Renal cortical epithelial cell (primary cell): Measurements from ENCODE around the gene APOF. TPM values are rescaled to one million over a fixed set of nuclear protein-coding genes. Genes with fewer than 3 reads are reported as not detected.
A peak's percentile ranks its signal among the peaks of the same experiment; 100 is the strongest.
"Not testable (repeated sequence)": the region's sequence is repeated elsewhere in the genome, so short reads cannot be mapped to it uniquely, and the experiment has no call there.

Experiments used
- DNase-seq: peaks from one replicate; pipeline ENCODE4 v3.0.0-alpha.2; 2011; ENCODE audit warnings: low read depth
- total RNA-seq: library from RNA; depleted of rRNA; stranded (reverse); fragments of >200 nt; gene quantifications from 2 replicates; pipeline ENCODE4 v1.2.3, GENCODE V29; 2014

APOF gene
- total RNA-seq, 1 donor from 2014 or later, result not detected

DNA sequence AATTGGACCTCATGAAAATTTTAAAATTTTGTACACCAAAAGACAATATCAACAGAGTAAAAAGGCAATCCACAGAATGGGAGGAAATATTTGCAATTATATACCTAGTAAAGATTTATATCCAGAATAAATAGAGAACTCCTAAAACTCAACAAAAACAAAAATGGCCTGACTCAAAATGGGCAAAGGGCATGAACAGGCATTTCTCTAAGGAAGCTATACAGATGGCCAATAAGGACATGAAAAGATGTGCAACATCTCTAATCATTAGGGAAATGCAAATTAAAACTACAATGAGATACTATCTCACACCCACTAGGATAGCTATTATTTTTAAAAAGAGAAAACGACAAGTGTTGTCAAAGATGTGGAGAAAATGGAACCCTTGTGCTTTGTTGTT lies 10.9 kb upstream of the APOF start:
- no peak for DNase-seq

DNA sequence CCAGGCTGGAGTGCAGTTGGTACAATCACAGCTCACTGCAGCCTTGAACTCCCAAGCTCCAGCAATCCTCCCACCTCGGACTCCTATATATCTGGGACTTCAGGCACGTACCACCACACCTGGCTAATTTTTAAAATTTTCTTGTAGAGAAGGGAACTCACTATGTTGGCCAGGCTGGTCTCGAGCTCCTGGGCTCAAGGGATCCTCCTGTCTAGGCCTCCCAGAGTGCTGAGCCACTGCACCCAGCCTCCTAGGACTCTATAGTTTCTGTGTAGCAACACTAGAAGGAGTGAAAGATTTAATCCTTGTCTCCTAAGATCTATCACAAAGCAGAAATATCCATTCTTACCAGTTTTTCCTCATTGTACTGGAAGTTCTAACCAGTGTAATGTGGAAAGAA lies 4.3 kb upstream of the APOF start:
- DNase-seq, result no peak

DNA sequence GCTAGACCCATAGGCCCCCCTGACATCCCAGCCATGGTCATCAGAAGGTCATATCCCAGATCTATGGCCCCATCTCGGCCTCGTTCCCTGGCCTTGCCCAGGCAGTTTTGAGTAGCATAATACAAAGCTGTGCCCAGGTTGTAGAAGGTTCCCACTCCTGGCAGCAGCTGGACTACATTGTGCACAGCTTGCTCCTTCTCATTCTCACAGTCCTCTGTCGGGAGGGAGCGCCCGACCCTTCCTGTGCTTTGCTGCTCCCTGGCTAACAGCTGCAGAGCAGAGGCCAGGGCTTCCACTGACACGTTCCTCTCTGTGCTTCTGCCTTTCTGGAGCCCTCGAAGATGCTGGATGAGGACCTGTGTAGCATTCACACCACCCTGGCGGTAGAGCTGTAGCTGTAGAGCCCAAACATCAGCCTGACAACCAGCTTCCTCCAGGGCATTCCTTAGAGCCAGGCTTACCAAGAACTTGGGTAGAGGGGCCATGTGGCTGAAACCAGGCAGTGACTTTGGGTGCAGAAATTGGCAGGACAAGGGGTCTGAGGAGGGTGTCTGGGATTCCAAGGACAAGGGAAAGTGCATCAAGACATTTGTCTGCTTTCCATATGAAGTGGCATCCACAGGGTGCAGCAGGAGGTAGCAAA lies 1.0 kb downstream of the APOF start:
- DNase-seq, result no peak

DNA sequence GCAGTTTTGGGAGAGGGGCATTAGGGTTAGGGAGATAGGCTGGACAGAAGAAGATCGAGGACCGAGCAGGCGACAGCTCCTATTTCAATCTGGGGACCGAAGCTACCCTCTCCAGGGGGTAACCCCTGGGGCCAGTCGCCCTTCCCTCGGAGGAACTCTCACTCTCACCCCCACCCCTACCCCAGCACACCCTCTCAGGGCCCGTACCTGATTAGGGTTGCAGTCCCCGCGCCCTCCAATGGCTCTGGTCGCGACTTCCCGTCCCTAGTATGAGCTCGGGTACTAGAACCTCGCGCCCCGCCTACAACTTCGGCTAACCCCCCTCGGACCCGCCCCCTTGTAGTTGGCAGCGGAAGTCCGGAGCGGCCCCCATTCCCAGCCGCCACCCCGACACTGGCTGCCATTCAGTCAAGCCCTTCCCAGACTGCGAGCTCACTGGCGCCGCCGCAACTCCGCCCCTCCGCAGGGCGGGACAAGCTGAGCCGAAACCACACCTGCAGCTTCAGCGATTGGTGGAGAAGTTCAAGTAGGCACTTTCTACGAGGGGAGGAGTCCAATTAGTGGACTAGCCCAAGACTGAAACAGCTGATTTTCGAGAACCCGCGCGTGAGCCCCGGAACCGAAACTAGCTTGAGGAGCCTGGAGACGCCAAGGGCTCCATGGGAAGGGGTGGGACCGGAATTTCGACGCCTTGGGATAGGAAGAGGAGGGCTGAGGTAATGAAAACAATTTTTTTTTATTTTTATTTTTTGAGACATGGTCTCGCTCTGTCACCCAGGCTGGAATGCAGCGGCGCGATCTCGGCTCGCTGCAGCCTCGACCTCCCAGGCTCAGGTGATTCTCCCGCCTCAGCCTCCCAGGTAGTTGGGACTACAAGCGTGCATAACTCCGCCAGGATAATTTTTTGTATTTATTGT lies 2.5 kb downstream of the APOF start, which contains the start of gene STAT2:
Gene STAT2, minus strand, starts transcription at position 257 of the 917 bp plus-strand sequence. CDS start 3,536 bp downstream, outside the sequence.
- DNase-seq, result peak; percentile 100

DNA sequence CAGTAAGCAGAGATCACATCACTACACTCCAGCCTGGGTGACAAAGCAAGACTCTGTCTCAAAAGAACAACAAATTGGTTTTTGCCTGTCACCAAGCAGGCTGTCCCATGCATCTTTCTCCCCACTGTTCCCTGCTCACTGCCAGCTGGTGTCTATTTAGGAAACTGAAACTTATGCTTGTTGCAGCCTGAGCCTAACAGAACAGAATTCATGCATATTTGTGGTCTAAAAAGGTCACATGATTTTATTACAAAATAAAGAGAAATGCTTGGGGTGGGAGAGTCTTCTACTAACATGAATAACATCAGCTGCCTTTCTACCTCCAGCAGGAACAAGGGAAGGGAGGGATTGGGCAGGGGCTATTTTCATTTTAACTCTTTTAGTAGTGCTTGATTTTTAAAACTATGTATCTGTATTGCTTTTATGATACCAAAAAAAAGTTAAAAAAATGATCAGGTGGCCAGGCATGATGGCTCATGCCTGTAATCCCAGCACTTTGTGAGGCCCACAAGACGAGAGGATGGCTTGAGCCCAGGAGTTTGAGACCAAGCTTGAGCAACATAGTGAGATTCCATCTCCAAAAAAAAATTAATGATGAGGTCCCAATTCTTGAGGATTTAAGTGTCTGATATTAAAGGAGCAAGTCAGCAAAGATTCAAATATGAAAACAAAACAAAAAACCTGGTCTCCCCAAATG lies 3.7 kb downstream of the APOF start:
- DNase-seq, result peak; percentile 91

DNA sequence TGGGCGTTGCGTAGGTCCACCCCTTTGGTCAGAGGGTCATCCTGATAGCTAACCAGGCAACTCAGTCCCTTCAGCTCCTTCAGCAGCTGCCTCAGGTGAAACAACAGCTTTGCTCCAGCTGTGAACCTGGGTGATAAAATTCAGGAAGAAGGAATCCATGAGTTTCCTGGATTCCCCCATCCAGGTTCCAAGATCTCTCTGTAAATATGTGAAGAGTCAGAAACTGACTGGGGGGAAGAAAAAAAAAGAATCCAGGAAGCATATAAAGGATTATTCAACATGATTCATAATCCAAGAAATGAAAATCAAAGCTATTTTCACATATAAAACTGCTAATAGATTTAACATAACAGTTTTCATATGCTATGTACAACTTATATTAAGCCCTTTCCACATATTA lies 11.3 kb downstream of the APOF start:
- no peak for DNase-seq

DNA sequence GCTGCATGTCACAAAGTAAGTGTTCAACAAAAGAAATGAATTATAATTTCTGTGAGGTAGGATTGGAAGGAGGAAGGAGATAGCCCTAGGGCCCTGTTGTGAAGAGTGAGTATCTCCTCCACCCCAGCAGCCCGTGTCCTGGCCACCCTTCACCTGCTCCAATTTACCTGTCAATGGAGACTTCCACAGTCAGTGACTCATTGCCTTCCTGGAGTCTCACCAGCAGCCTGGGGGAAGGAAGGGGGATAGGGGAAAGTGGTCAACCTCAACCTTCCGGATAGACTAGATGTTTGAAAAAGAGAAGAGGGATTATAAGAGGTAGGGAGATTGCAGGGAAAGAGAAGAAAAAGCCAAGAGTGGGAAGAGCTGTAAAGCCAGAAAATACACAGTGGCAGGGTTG lies 12.0 kb downstream of the APOF start:
- no peak for DNase-seq

DNA sequence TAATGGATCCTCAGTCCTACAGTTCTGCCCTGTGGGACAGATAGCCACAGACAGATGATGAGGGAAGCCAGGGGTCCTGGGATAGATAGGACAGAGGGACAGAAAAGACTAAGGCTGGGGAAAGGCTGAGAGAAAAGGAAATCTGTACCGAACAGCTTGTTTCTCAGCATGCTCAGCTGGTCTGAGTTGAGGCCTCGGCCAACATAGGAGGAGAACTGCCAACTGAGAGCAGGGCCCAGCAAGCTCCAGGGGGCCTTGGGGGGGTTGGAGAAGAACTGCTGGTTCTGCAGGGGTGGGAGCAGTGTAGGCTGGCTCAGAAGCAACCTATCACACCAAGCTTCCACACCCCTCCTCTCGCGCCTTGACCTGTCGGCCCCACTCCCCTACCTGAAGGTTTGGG lies 13.9 kb downstream of the APOF start:
- no peak for DNase-seq

DNA sequence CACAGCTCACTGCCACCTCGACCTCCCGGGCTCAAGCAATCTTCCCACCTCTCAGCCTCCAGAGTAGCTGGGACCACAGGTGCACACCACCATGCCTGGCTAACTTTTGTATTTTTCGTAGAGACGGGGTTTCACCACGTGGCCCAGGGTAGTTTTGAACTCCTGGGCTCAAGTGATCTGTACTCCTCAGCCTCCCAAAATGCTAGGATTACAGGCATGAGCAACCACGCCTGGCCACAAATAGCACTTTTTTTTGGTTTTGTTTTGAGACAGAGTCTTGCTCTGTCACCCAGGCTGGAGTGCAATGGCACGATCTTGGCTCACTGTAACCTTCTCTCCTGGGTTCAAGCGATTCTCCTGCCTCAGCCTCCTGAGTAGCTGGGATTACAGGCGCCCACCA lies 15.4 kb downstream of the APOF start:
- DNase-seq, result not testable (repeated sequence)

DNA sequence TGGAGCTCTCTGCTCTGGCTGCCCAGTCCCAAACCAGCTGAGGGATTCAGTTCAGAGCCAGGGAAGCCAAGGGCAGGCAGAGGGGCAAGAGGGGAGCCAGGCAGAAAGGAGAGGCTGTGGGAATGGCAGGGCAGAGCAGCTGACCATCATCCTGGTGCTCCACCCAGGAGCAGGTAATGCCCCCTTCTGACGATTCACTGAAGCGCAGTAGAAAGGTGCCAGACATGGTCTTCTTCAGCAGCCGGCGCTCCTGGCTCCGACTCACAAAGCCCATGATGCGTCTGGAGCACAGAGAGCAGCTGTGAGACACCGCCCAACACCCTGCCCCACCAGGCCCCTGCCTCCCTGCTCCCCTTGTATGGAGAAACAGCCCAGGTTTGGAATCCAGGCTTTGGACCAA lies 16.0 kb downstream of the APOF start:
- DNase-seq, result no peak

DNA sequence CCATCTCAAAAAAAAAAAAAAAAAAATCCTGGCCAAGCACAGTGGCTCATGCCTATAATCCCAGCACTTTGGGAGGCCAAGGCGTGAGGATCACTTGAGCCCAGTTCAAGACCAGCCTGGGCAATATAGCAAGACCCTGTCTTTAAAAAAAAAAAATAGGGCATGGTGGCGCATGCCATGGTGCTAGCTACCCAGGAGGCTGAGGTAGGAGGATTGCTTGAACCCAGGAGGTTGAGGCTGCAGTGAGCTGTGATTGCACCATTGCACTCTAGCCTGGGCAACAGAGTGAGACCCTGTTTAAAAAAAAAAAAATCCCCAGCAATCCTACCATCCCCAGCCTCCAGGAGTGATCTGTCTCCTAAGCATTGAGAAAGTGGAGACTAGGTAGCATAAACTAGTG lies 20.4 kb downstream of the APOF start:
- DNase-seq, result not testable (repeated sequence)

DNA sequence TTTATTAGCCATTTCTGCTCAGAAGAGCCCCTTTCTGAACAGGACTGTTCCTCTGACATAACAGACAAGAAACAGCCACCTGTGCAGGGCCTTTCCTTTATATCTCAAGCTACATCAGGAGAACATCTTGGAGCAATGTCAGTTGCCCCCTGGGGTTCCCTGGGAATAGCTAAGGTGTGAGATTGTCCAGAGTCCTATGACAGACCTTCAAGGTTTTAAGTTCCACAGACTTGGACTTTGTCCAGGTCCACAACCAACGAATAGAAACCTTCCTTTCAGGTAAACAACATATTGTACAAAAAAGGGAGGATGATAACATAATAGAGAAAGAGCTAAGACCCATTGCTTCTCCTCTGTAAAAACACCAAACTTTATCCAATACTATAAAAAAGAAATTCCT lies 21.0 kb downstream of the APOF start:
- DNase-seq, result no peak

DNA sequence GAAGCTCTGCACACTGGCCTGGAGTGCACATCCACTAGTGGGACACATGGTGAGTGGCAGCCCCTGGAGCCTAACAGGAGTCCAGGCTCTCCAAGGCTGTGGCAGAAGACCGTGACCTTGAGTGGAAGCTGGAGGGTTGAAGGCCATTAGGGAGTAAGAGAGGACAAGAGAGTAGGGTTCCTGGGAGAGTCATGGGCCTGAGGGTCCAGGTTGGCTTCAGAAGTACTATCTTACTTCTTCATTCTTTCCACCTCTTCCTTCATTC lies 23.6 kb downstream of the APOF start:
- no peak for DNase-seq

DNA sequence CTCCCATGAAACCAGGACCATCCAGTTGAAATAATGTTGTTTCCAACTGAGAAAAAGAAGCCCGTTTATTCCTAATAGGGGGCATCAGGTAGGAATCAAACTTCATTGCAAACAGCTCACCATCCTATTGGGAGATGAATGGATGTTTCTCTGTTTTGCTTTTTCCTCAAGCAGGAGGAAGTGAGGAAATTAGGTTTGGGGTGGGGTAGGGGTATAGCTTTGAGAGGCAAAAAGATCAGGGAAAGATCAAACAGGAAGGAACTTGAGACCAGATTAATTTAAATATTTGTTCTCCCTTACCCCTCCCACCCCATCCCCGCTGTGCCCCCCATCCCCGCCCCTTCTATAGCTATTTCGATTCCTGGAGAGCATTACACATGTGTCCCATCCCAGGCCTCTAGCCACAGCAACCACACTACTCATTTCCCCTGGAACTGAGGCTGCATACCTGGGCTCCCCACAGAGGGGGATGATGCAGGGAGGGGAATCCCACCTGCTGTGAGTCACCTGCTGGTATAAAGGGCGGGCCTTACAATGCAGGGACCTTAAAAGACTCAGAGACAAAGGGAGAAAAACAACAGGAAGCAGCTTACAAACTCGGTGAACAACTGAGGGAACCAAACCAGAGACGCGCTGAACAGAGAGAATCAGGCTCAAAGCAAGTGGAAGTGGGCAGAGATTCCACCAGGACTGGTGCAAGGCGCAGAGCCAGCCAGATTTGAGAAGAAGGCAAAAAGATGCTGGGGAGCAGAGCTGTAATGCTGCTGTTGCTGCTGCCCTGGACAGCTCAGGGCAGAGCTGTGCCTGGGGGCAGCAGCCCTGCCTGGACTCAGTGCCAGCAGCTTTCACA lies 24.1 kb downstream of the APOF start, which contains the start of gene IL23A:
Gene IL23A, plus strand, starts transcription at position 577 of the 850 bp plus-strand sequence. Its CDS starts 161 bp downstream, at position 738.
- peak; percentile 80 for DNase-seq

DNA sequence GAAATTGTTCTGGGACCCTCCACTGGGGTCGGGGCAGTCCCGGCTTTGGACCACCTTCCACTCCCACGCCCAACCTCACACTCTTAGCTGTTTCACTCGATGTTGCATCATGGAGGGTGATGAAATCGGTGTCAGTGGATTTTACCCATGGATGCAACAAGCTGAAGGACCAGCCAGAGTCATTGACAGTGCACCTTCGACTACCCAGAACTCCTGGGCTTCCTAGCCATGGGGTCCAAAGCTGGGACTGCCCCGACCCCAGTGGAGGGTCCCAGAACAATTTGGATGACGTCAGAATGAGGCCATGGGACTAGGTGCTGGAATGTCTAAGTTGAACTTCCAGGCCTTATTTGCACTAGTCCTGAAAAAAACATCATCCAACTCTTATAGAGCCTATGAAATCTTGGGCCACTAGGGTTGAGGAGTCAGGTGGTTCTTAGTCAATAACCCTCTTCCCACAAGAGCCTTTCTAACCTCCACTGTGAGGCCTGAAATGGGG lies 24.9 kb downstream of the APOF start:
- DNase-seq, result no peak

DNA sequence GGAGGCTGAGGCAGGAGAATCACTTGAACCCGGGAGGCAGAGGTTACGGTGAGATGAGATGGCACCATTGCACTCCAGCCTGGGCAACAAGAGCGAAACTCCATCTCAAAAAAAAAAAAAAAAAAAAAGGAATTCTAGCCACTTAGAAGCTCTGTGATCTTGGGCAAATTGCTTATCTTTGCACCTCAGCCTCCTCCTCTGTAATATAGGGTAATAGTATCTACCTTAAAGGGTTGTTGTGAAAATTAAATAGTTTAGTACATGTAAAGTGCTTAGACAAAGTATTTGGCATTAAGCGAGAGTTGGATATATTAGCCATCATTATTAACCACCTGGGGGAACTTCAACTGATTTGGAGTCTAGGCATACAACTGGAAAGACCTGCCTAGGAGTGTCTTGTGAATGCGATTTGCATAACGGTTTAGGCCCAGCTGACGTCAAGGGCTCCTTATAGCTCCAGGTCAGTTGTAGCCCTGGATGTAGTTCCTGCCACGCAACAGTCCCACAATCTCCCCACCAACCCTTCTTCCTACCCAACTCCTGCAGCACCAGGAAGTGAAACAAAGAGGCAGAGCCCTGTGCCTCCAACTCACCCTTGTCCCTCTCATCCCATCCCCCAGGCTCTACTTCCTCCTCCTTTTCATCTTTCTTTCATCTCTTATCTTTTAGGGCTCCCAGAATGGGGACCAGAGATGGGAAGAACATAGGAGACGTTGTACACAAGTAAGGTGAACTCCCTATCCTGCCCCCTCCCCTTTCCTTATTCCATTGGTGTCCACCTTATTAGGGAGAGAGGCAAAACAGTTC lies 26.1 kb downstream of the APOF start:
- no peak for DNase-seq

DNA sequence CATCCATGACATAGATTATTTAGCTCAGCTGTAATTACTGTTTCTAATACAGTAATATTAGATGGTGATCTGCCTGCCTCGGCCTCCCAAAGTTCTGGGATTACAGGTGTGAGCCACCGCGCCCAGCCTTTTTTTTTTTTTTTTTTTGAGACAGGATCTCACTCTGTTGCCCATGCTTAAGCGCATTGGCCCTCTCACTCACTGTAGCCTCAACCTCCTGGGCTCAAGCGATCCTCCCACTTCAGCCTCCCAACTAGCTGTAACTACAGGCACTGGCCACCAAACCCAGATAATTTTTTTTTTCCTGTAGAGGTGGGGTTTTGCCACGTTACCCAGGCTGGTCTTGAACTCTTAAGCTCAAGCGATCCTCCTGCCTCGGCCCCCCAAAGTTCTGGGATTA lies 27.1 kb downstream of the APOF start:
- not testable (repeated sequence) for DNase-seq

DNA sequence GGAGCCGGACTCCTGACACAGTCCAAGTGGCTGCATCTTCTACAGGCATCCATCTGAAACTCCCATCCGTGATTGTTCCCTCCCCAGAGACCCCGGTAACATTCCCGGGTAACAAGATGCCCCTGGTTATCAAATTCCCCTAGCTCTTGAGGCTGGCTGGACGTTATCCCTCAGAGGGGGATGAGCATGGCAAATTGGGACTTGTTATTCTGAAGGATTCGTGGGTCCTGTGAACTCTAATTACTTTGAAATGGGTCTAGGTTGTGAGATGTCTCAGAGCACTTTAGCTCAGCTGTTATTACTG lies 28.2 kb downstream of the APOF start:
- DNase-seq, result peak; percentile 6

DNA sequence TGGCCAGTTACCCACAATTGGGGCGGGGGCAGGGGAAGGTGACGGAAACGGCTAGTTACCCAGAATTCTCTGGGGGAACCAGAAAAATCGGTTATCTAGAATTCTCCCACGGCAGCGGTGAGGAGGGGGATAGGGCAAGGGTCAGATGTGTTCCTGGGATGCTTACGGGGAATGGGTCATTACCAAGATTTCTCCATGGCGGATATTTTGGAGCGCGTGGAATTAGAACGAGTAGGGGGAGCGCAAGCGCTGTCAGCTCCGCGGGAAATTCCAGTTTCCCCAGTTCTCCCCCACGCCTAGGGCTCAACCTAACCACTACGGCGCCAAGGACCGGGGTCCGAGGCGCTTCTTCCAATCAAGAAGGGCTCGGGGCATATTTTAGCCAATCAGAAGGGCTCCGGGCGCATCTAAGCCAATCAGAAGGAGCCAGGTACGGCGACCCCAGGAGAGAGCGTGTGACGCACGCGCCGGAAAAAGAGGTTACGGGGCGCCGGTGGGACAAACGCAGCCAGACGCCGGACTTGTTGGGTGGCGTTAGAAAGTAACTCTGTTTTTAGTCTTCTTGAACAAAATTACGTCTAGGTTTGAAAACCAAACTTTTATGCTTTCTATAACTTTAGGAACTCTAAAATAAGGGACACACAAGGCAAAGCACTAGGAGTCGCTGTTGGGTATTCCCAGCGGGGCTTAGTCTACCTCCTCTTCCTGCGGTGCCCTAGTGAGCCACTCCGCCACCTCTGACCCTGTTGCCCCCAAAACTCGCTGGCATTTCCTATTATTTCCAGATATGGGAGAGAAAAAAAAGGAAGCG lies 28.8 kb downstream of the APOF start, which contains the start of gene PAN2:
Gene PAN2, minus strand, starts transcription at position 322 of the 811 bp plus-strand sequence. CDS start 906 bp downstream, outside the sequence.
- peak; percentile 95 for DNase-seq

DNA sequence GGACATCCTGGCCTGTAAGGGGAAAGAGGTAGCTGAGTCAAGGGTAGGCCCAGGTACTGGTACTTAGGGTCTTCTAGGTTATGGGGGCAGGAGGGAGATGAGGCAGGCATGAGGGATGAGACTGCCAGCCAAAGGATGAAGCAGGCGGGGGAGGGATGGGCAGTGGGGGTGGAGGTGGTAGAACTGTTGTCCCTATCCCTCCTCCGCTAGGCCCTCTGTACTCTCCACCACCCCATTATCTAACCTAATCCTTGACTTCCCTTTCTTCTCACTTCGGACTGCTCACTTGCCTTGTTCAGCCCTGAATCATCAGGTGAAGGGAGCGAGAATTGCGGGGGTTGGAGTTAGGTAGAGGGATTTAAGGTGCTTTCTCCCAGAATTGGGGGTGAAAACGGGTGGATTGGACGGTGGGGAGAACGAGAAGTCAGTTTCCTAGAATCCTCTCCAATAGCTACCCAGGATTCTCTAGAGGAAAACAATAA lies 29.4 kb downstream of the APOF start:
- peak; percentile 60 for DNase-seq
